GM12873 (cell line): ENCODE data around the gene RBBP8.
A peak's percentile ranks its signal among the peaks of the same experiment; 100 is the strongest.

Experiments used
- CTCF ChIP-seq: IDR thresholded peaks from 2 replicates; pipeline ENCODE4 v1.5.1; 2012; ENCODE audit warnings: low read depth, mild to moderate bottlenecking, moderate library complexity, low read length, control low read depth; ENCODE audit not compliant: insufficient read depth; ENCODE audit errors: missing control alignments

RBBP8 gene

GRCh38 chr18:22930089-22930713, 2.9 kb upstream of the RBBP8 start:
- TF ChIP-seq CTCF: peak; percentile 73

- no peak for TF ChIP-seq CTCF
These were observed 283 bp upstream of the RBBP8 start for GRCh38 chr18:22932885-22933205.

GRCh38 chr18:22933966-22934423, 867 bp downstream of the RBBP8 start:
- TF ChIP-seq CTCF: no peak

GRCh38 chr18:22934789-22935188, 1.7 kb downstream of the RBBP8 start:
- no peak for TF ChIP-seq CTCF

GRCh38 chr18:22935431-22935830, 2.3 kb downstream of the RBBP8 start:
- no peak for TF ChIP-seq CTCF

GRCh38 chr18:22936515-22936914, 3.4 kb downstream of the RBBP8 start:
- no peak for TF ChIP-seq CTCF

- no peak for TF ChIP-seq CTCF
These were observed 6.5 kb downstream of the RBBP8 start for GRCh38 chr18:22939649-22940048.
